GM12872 (cell line): ENCODE data around the gene GPR65.

ENCODE experiments used
- TF ChIP-seq, protein P1 (sequence below): IDR thresholded peaks from 3 replicates; pipeline ENCODE4 v1.5.1; 2011; ENCODE audit warnings: low read depth, mild to moderate bottlenecking, low read length, moderate library complexity; ENCODE audit not compliant: insufficient read depth

GPR65 gene

DNA sequence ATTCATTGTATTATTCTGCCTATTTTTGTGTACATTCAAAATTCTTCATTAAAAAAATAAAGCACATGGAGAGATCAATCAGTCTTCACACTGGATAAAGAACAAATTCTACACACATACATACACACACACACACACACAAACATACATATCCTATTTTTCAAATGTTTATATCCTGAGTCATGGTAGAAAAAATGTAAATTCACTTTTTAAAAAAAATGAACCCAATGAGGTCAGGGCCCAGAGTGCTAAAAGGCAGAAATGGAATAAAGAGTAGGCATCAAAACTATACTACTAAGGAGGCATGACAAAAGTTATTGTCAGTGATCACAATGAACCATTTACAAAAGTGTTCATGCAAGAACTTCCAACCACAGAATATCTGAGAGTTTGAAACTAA is 29.3 kb upstream of the GPR65 start:
- TF ChIP-seq, protein P1, sequence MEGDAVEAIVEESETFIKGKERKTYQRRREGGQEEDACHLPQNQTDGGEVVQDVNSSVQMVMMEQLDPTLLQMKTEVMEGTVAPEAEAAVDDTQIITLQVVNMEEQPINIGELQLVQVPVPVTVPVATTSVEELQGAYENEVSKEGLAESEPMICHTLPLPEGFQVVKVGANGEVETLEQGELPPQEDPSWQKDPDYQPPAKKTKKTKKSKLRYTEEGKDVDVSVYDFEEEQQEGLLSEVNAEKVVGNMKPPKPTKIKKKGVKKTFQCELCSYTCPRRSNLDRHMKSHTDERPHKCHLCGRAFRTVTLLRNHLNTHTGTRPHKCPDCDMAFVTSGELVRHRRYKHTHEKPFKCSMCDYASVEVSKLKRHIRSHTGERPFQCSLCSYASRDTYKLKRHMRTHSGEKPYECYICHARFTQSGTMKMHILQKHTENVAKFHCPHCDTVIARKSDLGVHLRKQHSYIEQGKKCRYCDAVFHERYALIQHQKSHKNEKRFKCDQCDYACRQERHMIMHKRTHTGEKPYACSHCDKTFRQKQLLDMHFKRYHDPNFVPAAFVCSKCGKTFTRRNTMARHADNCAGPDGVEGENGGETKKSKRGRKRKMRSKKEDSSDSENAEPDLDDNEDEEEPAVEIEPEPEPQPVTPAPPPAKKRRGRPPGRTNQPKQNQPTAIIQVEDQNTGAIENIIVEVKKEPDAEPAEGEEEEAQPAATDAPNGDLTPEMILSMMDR = no peak

DNA sequence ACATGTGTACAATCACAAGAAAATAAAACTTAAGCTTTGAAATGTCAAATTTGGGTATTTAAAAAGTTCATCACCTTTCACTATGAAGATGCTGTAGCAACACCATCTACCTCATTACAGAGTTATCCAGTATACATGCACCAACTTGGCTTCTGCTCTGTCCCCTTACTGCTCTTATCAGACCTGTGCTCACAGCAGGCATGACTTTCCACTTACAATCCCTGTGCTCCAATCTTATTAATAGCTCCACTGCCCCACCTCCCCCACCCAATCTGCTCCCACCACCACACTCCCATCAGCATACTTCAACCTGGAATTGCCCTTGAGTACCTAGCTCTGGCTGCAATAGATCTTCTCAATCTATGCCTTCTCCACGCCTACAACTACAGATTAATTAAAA is 25.2 kb upstream of the GPR65 start:
- TF ChIP-seq, protein P1 = no peak

DNA sequence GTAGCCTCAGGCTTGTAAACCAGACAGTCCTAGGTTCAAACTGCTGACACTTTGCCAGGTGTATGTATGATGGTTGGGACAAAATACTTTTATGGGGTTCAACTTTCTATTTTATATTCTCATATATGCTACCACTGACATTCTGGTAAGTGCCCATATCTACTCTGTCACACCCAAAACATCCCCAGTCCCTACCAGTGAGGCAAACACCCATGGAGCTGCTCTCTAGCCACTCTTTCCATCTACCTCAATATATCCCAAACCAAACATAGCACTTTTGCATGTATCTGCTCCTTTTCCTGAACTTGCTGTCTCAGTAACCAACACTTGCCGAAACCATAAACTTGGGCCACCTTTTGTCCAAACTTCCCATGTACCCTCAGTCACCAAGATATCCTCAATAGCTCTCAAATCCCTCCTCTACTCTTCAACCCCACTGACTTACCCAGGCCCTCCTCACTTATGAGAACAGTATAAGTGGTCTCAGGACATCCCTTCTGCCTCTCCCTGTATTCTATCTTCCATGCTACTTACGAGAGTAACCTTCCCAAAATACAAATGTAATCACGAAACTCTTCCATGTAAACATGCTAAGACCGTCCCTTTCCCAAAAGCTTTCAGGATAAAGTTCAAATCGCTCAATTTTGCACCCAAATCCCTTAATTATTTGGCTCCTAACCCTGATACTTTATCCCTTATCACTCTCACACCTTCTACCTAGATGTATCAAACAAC is 15.5 kb upstream of the GPR65 start:
- TF ChIP-seq, protein P1 = no peak

DNA sequence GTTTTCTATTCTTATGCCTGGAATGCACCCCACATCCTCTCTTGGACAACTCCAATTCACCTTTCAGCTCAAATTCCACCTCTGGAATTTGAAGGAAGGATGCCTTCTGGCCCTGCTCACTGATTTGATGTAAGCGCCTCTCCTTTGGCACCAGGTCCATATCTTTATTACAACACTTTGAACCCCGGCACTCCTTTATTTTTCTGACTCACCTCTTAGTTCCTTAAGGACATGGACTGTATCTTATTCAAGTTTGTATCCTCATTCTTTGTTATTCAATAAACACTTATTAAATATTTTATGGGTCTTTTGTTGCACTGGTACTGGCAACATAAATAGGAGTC is 15.0 kb upstream of the GPR65 start:
- TF ChIP-seq, protein P1 = no peak

DNA sequence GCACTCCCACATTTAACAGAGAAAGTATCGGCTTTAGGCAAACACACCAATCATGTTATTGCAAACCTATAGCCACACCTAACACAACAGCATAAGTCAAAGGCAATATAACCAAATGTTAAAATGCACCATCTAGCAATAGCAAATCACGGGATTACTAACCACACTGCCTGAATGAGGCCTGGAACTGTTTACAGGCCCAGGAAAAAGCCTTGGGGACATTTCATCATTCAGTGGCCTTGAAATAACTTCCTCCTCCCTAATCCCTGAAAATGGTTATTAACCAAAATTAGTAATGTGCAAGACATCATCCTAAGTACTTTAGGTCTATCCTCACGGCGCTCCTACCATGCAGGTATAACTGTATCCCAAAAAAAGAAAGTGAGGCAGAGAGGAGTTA is 14.3 kb upstream of the GPR65 start:
- TF ChIP-seq, protein P1 = no peak

DNA sequence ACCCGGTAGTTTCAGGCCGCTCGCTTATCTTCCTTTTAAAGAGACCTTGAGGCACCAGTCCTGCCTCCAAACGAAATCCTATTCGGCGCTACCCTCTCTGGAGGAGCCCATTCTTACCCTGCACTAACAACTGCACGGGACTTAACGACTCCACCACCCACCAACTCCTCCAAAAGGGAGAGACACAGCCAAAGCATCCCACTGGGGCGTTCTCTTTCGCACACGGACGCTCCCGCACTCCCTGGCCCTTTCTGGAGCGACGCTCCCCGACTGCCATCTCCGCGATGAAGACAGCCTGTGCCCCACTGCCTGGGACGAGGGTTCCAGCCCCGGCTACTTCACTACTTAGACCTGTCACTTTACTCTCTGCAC is 12.6 kb upstream of the GPR65 start:
- TF ChIP-seq, protein P1 = no peak

DNA sequence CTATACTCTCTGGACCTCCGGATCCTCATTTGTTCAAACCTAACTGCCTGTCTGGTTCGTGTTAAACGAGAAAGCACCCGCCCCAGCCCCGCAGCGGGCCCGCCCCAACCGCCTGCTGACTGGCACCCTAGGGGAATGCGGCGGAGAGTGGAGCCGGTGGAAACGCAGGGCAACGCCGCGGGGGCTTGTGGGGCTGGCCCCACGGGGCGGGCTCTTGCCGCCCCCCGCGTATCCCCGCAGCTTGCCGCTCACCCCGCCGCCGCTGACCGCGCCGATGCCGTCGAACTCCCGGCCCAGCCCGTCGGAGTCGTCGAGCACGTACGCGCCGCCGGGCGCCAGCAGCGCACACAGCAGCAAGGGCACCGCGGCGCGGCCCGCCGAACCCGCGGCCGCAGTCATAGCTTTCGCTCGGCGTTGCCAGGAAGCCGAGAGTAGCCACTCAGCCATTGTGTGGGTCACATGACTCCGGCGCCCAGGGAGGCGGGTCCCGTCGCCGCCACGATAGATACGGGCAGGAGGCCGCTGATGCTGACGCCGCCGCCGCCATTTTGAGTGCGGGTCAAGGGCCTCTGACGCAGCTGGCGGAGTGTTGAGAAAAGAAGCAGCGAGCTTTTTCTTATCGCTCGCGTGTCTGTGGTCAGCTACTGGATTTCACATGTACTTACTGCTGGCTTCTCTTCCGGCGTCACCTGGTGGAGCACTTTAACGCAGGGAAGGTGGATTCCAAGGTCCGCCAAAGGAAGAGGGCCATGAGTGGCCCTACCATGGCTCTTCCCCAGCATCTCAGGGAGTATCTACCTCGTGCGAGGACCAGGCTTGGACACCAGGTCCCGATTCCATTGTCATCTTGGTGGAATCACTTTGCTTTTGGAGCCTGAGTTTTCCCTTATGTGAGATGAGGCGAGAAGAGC is 12.0 kb upstream of the GPR65 start, which contains the start of gene GALC:
GALC (minus strand) TSS at position 465 of the 911 bp plus-strand sequence; CDS start at position 447, 18 bp downstream.
- TF ChIP-seq, protein P1 = no peak
